ENCODE results near the gene FCRL6.

GRCh38 chr1:159832309-159832708 is 30.1 kb downstream of the FCRL6 start:
- TF ChIP-seq, protein P1, sequence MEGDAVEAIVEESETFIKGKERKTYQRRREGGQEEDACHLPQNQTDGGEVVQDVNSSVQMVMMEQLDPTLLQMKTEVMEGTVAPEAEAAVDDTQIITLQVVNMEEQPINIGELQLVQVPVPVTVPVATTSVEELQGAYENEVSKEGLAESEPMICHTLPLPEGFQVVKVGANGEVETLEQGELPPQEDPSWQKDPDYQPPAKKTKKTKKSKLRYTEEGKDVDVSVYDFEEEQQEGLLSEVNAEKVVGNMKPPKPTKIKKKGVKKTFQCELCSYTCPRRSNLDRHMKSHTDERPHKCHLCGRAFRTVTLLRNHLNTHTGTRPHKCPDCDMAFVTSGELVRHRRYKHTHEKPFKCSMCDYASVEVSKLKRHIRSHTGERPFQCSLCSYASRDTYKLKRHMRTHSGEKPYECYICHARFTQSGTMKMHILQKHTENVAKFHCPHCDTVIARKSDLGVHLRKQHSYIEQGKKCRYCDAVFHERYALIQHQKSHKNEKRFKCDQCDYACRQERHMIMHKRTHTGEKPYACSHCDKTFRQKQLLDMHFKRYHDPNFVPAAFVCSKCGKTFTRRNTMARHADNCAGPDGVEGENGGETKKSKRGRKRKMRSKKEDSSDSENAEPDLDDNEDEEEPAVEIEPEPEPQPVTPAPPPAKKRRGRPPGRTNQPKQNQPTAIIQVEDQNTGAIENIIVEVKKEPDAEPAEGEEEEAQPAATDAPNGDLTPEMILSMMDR (CRISPR knock-in tag; IDR thresholded peaks at IDR 0.05), result no peak
- TF ChIP-seq EZH2 (conservative IDR thresholded peaks at IDR 0.05; ENCODE audit: low read depth, low read length), result no peak
- TF ChIP-seq RAD21 (CRISPR knock-in tag; IDR thresholded peaks at IDR 0.05), result no peak
- no peak for TF ChIP-seq ZNF362 (CRISPR knock-in tag; IDR thresholded peaks at IDR 0.05; ENCODE audit: borderline replicate concordance)
- no peak for TF ChIP-seq REST (IDR thresholded peaks at IDR 0.05; ENCODE audit: borderline replicate concordance in 1 of 2, low read depth in 1 of 2, low read length in 2 of 2)

Measured in HepG2 (cell line).